Measurements from ENCODE around the gene TBC1D24. TPM values are rescaled to one million over a fixed set of nuclear protein-coding genes. Genes with fewer than 3 reads are reported as not detected.
"Not testable (repeated sequence)": the region's sequence is repeated elsewhere in the genome, so short reads cannot be mapped to it uniquely, and the experiment has no call there.

The TBC1D24 gene
- 11.3 and 11.5 TPM in 2 replicates for total RNA-seq

DNA sequence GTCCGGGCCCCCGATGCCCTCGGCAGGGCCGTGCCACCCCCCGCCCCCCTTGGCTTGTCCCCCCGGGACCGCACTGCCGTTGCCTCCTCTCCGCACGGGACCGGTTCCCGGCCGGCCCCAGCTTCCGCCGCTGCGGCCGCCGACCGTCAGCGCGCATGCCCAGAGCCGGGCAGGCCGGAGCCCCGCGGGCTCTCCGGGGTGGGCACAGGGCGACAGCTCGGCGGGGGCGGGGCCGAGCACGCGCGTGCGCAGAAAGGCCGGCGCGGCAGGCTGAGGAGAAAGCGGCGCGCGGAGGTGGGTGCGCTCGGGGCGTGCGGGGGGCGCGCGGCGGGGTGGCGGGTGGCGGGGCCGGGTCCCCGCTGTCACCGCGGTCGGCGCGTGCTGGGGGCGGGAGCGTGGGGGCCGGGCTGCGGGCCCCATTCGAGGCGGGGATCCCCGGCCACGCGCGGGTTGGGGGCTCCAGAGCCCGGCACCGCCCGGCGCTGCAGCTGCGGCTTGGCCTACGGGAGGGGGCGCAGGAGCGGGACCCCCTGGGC lies at the start of gene TBC1D24:
TSS of gene TBC1D24 (plus strand) at position 251 of the 536 bp plus-strand sequence. CDS start 21,022 bp downstream, outside the sequence.
- intact Hi-C loops (cut with micrococcal nuclease) = loop anchor here (1.0 kb wide), 1 partner anchor 16 kb away; no protein-coding TSS in a partner anchor

DNA sequence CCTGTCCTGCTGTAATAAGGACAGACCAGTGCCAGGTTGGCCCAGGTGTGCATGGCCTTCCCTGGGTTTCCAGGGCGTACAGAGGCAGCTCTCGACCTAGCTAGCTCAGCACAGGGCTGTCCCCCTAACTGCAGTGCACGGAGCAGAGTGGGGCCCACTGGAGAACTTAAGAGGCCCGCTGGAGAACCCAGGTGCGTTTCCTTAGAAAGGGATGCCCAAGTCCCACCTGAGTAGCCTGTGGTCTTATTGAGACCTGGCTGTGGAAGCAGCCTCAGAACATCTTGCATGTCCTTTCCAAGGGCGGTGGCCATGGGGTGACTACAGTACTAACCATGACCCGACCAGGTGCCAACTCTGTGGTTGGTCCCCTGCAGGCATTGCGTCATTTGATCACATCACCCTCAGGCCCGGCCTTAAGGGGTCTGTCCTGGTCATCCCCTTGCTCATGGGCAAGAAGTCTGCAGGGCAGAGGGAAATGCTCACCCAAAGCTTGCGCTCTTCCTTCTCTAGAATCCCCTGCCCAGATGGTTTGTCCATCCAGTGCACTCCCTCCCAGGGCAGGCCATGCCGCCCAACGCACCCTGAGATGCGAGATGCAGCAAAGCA lies 49.0 kb upstream of the TBC1D24 start:
- intact Hi-C loops (cut with micrococcal nuclease) = no loop called here

DNA sequence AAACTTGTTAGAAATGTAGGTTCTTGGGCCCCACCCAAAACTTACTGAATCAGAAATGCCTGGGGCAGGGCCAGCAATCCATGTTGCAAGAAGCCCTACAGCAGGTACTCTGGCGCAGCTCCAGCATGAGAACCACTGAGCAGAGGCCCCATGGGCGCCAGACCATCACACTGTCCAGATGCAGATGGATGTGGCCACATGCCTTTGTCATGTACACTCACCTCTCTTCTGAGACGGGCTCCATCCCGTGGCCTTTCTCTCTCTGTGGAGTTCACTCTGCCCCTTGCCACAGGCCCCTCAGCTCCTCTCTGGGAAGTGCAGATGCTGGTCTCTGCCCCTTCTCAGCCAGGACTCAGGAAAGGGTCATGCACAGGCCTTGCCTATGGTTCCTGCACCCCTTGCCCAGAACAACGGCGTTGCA lies 48.0 kb upstream of the TBC1D24 start:
- intact Hi-C loops (cut with micrococcal nuclease) = no loop called here

DNA sequence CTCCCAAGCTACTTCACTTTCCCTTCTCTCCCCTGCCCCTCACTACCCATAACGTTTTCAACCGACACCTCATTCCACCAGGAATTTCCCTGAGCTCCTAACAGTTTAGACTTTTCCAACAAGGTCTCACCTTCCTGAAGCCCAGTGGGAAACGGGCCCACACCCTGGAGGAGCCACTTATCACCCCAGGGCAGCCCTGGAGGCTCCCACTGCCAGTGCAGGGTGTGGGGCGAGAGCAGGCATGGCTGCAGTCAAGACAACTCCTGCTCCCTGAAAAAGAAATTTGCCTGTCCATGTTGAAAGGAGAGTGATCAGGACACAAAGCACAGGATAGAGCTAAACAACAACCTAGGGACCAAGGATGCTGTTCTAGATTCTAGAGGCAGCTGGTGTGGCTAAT lies 47.4 kb upstream of the TBC1D24 start:
- intact Hi-C loops (cut with micrococcal nuclease) = no loop called here

DNA sequence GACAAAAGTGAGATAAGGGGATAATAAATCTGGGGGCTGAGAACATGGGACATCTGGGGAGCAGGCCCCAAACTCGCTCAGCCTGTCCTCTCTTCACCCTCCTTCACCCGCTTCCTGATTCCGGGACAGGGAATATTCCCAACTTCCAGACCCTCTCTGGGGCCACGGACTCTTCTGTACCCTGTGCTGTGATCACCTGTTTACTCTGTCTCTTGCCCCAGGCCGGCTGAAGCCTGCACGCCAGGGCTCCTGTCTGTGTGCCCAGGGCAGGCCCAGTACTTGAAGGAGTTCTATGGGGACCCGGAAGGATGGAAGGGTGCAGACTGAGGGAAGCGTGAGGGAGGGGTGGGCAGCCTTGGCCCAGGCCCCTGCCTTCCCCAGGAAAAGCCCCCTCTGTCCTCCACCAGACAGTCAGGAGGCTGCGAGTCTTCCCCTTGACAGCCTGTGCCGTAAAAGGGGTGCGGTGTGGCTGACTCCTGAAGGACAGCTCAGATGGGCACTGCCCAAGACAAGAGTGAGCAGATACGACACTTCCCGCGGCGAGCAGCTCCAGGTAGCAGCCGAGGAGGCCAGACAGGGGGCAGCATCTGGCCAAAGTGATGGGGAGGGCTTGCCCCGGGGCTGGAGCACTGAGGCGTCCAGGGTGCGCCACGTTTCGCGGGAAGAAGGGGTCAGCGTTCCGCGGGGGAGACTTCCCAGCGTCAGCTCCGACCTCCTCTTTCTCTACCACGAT lies 46.7 kb upstream of the TBC1D24 start:
- intact Hi-C loops (cut with micrococcal nuclease) = loop anchor here (2.0 kb wide), 2 partner anchors 33 to 159 kb away; partner anchors contain the start of genes RNPS1 and TEDC2

DNA sequence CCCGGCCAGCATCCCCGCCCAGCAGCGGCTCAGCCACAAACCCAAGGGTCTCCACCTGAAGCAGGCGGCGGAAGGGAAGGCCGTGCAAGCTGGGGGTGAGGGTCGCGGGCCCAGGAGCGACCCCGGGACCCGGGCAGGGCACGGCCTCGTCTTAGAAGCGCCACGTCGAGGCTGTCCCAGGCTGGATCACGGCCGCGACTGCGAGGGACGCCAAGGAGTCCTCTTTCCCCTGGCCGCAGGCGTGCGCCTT lies 46.2 kb upstream of the TBC1D24 start:
- intact Hi-C loops (cut with micrococcal nuclease) = loop anchor here (1.0 to 2.0 kb wide), 3 partner anchors 32 to 205 kb away; partner anchors contain the start of genes E4F1, RNPS1 and TEDC2

DNA sequence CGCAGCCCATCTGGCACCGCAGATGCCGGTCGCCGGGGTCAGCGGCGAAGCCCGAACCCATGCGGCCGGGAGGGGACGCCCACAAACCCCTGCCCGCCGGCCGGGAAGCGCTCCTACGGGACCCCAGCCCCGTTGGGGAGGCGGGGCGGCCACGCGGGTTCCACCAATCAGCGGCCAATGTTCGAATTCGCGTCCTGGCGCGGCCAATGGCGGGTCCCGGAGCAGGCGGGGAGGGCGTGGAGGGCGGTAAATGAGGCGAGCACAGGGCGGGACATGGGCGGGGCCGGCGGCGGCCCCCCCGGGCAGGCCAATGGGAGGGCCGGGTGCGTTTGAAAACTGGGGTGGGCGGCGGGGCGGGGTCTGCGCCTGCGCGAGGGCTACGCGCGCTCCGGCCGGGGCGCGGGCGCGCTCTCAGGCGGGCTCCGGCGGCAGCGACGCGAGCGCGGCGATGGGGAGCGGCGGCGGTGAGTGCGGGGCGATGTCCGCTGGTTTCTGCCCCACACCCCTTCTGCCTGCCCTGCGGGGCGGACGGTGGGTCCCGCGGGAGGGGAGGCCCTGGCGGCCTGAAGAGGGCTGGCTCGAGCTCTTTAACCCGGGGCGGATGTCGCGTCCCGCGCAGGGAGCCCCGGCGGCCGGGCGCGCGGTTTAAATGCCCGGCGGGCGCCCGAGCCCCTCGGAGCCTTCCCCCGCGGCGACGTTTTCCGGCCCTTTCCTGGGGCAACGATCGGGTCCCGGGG lies 45.7 kb upstream of the TBC1D24 start, which contains the start of gene CCNF:
TSS of gene CCNF (plus strand) at position 414 of the 737 bp plus-strand sequence. CDS start at position 449, 35 bp downstream.
- intact Hi-C loops (cut with micrococcal nuclease) = loop anchor here (1.0 to 2.0 kb wide), 3 partner anchors 32 to 206 kb away; partner anchors contain the start of genes E4F1, RNPS1 and TEDC2

DNA sequence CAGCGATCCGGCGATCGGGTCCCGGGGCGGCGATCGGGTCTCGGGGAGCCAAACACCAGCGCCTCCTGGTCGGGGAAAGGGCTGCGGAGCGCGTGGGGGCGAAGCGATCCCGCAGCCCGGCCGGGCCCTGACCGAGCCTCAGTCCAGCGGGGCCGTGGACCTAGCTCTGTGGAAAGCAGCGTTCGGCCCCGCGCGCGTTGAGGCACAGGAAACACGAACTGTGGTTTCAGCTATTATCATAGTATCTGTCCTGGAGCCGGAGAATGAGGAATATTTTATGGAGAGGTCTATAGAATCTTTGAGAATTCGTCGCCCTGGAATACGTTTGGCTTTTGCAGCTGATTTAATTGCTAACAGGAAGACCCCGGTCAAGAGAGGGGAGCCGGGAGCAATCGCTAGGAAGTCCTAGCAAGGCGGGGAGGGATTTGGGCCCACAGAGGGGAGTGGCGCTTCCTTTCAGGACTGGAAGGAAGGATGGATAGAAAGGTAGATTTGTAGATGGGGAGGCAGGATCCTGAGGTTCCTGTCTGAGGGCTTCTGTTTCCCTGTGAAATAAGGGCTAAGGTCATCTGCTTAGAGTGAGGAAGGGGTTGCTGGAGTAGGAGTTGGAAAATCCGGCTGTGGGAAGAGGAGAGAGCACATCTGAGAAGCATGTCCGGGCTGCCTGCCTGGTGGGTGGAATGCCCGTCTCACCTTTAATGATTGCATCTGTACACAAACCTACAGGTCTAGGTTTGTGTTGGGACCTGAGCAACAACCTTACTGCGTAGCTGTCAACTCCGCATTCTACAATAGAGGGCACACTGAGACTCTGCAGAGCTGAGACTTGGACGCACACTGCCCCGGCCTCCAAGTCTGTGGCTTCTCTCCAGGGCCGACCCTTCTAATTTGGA lies 44.9 kb upstream of the TBC1D24 start:
- intact Hi-C loops (cut with micrococcal nuclease) = loop anchor here (1.0 to 2.0 kb wide), 3 partner anchors 31 to 207 kb away; partner anchors contain the start of genes E4F1, RNPS1 and TEDC2

DNA sequence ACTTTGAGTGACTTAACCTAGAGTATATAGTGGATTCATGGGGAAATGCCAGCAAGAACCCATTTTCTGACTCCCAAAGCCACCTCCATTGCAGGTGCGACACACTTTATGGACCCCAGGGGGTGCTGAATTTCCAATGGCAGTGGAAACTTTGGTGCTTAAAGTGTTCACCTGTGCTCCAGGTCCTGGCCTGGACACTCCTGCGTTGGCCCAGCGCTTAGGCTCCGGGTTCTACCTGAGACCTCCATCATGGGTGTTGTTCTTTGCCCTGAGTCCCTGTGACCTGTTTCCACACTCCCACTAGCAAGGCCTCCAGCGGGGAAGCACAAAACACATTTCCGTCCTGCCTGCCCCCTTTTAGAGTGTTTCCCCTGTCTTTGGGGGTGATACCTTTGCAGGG lies 42.6 kb upstream of the TBC1D24 start:
- intact Hi-C loops (cut with micrococcal nuclease) = no loop called here

DNA sequence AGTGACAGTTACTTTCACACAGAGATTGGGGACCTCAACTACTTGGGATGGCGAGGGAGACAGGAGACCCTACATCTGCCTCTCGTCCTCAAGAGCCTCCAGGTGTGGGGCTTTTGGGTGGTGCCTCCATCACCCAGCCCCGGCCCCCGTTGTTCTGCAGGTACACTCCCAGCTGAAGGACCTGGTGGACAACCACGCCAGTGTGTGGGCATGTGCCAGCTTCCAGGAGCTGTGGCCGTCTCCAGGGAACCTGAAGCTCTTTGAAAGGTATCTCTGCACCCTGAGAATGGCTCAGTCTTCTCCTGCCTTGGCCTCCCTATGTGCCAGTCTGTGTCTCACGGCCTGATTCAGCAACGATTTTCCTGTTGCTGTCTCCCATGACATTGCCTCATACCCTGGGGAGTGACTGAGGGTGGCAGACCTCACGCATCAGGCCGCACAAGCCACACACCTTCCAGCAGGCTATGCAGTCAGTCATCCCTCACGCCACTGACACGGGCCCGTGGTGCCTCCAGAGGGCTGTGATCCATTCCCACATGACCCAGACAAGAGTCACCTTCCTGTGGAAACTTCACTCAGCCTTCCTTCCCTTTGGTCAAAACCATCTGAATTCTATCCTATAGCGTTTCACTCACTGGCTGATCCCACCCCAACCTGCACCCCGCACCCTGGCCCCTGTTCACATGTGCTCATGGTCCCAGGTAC lies 42.0 kb upstream of the TBC1D24 start:
- intact Hi-C loops (cut with micrococcal nuclease) = no loop called here

DNA sequence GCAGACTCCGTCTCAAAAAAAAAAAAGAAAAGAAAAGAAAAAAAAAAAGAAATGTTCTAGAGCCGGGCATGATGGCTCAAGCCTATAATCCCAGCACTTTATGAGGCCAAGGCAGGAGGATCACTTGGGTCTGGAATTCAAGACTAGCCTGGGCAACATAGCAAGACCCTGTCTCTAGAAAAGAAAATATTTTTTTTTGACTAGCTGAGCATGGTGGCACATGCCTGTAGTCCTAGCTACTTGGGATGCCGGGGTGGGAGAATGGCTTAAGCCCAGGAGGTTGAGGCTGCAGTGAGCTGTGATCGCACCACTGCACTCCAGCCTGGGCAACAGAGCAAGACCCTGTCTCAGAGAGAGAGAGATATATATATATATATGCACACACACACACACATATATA lies 39.7 kb upstream of the TBC1D24 start:
- intact Hi-C loops (cut with micrococcal nuclease) = not testable (repeated sequence)

DNA sequence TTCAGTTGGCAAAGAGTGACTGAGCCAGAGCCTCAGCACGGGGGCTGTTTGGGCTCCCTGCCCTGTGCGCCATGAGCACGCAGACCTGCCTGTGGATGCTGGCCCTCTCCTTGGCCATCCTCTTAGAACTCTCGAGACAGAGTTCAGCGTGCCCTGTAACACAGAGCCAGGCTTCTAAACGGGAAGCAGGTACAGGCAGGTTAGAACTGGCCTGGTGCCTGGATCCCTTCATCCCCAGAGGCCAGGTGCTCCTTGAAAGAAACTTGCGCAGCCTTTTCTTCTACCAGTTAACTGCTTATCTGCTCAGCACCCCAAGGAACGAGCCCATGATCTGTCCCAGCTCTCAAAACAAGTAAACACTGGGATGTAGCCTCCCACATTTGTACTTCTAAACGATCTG lies 38.8 kb upstream of the TBC1D24 start:
- intact Hi-C loops (cut with micrococcal nuclease) = no loop called here

DNA sequence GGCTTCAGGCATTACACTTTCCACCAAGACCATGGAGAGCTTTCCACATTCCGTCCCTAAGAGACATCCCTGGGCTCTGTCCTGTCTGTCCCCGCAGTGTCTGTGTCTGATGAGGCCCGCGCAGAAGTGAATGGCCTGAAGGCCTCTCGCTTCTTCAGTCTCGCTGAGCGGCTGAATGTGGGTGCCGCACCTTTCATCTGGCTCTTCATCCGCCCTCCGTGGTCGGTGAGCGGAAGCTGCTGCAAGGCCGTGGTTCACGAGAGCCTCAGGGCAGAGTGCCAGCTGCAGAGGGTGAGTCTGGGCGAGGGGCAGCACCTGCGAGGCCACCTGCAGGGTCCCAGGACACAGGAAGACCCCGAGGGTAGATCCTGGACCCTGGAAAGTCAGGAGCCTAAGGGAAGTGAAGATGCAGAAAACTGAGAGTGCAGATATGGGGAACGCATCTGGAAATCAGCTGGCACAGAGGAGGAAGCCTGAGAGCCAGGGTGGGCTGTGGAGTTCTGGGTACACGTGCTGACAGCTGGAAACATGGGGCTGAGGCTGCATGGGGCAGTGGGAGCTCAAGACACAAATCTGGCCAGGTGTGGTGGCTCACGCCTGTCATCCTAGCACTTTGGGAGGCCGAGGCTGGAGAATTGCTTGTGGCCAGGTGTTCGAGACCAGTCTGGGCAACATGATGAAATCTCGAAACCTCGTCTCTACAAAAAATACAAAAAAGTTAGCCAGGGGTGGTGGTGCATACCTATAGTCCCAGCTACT lies 37.7 kb upstream of the TBC1D24 start:
- intact Hi-C loops (cut with micrococcal nuclease) = no loop called here

DNA sequence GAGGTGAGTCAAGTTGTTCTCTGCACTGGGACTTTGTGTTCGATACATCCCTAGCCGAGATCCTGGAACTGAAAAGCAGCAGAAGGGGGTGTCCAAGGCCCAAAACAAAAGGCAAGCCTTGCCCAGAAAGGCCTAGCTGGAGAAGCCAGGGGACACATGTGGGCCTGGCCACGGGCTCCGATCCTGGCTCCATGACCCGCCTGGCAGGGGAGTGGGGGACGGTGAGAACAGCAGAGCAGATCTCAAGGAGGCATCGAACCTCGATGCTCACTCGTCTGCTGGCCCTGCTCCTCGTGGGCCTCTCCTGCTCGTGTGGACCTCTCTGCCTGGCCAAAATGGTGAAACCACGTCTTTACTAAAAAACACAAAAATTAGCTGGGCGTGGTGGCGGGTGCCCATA lies 36.8 kb upstream of the TBC1D24 start:
- intact Hi-C loops (cut with micrococcal nuclease) = no loop called here

DNA sequence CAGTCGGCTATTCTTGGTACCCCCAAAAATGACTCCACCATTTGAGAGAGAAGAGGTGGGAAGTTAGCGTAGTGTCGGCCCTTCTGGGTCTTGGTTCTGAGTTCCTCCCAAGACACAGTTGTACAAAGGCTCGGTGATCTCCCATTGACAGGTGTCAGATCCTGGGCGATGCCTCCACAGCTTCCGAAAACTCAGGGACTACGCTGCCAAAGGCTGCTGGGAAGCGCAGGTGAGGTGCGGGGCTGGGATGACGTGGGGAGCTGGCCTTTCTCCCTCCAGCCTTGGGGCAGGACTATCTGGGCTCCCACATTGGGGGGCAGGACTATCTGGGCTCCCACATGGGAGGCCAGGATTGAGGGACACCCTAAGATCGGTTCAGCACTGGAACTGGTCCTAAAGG lies 35.3 kb upstream of the TBC1D24 start:
- intact Hi-C loops (cut with micrococcal nuclease) = no loop called here

DNA sequence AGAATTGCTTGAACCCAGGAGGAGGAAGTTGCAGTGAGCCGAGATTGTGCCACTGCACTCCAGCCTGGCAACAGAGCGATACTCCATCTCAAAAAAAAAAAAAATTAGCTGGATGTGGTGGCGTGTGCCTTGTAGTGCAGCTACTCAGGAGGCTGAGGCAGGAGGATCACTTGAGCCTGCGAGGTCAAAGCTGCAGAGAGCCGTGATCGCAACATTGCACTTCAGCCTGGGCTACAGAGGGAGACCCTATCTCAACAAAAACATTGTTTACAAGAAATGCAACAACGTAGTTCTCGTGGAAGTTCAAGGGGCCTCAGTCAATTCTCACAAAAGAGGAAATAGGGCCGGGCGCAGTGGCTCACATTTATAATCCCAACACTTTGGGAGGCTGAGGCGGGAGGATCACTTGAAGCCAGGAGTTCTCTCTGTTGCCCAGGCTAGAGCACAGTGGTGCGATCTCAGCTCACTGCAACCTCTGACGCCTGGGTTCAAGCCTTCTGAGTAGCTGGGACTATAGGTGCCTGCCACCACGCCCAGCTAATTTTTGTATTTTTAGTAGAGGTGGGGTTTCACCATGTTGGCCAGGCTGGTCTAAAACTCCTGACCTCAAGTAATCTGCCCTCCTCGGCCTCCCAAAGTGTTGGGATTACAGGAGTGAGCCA lies 33.7 kb upstream of the TBC1D24 start:
- intact Hi-C loops (cut with micrococcal nuclease) = not testable (repeated sequence)

DNA sequence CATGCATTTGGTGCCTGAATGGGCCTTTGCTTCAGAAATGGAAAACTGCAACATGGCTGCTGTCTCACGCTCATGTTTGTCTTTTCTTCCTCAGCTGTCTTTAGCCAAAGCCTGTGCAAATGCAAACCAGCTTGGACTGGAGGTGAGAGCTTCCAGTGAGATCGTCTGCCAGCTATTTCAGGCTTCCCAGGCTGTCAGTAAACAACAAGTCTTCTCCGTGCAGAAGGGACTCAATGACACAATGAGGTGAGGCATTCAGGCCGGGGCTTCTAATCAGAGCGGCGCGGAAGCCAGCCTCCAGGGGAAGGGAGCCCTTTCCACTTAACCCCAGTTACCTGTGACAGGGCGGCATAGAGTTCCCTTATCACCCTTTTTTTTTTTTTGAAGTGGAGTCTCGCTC lies 31.4 kb upstream of the TBC1D24 start:
- intact Hi-C loops (cut with micrococcal nuclease) = no loop called here

DNA sequence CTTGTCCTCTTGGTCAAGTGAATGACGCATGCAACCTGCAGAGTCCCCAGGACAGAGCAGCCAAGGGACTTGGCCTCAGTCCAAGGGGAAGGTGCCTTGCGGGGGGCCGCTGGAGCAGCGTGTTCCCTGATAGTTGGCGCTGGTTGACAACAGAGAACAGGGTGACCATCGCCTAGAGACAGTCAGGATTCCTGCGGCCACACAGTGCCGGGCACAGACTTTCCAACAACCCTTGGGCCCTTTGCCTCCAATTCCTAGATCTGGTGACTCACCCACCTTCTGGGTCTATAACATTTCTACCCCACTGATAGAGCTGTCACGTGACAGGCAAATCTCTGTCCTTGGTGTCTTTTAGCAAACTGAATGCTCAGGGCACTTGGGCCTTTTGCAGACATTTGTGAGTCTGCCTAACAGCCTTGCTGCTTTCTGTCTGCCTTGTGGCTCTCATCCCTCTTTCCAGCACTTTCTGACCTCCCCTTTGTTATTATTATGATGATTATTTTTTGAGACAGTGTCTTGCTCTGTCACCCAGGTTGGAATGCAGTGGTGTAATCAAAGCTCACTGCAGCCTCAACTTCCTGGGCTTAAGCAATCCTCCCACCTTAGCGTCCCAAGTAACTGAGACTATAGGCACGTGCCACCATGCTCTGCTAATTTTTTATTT lies 26.9 kb upstream of the TBC1D24 start:
- intact Hi-C loops (cut with micrococcal nuclease) = no loop called here
